HG02870 (cell line): ENCODE results near the gene MTFR1L.

Source experiments
- ATAC-seq: cut with Tn5 transposase; IDR thresholded peaks from one replicate; pipeline ENCODE4 v1.9.1; 2021; ENCODE audit warnings: mild to moderate bottlenecking, moderate library complexity; ENCODE audit not compliant: unreplicated experiment

Gene MTFR1L

GRCh38 chr1:25790472-25790871 lies 29.3 kb upstream of the MTFR1L start:
- no peak for ATAC-seq

- no peak for ATAC-seq
Observed at GRCh38 chr1:25792115-25792514, 27.6 kb upstream of the MTFR1L start.

DNA sequence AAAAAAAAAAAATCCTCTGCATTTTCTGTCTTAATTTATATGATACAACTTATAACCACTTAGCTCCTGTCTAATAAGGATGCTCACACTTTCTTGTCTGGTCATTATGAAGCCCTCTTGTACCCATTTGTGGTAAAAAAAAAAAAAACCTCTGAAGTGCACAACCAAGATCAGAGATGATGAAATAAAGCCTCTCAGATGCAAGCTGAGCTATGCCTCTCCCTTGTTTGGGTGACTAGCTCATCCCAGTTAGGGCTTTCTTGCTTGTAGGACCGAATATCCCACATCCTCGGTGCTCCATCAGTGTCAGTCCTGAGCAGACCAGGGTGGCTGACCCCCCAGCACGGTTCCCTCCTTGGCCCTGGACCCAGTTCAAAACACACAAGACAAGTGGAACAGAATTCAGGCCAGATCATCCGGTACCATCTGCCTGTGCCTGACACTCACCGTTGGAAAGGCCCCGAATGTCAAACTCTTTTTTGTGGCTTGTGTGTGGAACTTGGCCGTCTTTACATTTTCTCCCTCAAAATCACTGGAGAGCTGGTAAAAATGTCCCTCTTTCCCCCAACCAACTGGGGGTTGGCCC lies 26.1 kb upstream of the MTFR1L start:
- ATAC-seq: no peak

DNA sequence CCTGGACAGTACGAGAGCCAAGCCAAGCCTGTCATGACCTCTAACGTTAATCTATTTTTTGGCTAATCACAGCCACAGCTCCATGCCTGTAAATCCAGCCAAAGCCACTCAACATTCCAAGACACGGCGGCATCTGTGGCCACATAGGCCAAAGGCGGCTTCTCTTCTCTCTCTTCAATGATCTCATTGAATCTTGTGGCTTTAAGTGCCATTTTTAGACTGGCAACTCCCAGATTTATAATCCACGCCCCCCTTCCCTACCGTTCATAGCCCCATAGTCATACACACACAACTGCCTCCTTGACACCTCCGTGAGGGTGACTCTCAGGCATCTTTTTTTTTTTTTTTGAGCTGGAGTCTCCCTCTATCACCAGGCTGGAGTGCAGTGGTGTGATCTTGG lies 25.4 kb upstream of the MTFR1L start:
- no peak for ATAC-seq

GRCh38 chr1:25795211-25795610 lies 24.5 kb upstream of the MTFR1L start:
- no peak for ATAC-seq

DNA sequence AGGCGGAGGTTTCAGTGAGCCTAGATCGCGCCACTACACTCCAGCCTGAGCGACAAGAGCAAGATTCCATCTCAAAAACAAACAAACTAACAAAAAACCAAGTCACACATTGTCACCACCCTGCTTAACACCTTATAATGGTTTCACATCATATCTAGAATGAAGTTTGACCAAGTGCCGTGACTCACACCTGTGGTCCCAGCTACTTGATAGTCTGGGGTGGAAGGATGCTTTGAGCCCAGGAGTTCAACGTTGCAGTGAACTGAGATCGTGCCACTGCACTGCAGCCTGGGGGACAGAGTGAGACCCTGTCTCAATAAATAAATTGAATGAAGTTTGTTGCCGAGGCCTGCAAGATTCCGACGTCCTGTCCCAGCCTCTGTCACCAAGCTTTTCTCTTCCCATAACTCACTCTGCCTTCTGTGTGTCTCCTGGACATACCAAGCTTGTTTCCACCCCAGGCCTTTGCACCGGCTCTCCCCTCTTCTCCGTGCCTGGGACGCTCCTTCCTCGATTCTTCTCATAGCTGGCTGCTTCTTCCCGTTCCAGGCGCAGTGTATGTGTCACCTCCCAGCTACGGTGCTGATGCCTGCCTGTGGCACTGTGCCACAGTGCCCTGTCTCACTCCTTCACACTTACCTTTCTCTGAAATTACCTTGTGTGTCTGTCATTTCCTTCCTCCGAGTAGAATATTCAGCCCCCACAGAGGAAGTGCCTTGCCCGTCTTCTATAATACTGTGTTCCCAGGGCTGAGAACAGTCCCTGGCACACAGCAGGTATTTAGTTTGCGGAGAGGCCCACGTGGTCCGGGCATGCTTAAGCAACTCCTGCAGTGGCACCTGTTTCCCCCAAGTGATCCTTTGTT lies 23.6 kb upstream of the MTFR1L start:
- no peak for ATAC-seq

GRCh38 chr1:25796811-25797458 lies 22.8 kb upstream of the MTFR1L start:
- no peak for ATAC-seq

DNA sequence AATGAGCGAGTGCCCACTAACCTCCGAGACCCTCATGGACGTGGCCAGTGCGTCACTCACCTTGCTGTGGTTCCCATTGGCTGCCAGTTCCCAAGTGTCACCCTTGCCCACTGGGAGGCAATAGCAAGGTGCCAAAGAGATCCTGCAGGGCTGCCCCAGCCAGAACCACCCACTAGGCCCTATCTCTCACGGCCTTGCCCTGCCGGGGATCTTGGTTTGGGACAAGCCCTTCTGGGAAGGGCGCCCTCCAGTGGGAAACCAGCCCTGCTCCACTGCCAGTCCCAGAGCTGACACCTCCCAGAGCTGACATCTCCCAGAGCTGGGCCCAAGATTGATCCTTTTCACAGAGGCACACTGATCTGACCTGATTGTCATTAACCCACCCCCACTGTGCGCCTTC lies 21.8 kb upstream of the MTFR1L start:
- ATAC-seq: no peak

DNA sequence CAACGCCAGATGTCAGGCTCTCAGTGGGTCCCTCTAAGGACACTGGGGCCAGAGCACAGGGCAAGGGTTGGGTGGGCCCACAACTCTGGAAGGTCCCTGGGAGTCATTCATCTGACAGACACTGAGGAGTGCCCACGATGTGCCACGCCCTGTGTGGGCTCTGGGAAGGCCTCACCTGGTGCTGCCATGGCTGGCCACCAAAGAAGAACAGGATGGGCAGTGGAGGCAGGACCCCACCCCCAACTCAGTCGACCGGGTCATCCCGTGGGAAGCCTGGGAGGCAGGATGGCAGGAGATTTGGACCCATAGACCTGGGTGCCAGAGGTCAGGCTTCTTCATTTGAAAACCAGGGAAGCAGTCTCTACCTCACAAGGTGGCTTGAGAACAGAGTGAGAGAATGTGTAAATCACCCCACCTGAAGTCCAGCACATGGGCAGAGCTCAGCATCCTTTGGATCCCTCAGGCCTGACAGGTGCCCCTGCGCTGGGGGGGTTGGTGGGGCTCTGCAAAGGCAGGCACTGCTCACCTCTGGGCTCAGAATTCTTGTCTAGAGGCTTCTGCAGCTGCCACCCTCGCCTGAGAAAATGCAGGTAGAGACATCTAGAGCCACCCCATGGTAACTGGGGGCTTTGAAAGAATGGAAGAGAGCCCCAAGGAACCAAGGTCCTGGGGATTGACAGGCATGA lies 20.9 kb upstream of the MTFR1L start:
- no peak for ATAC-seq

DNA sequence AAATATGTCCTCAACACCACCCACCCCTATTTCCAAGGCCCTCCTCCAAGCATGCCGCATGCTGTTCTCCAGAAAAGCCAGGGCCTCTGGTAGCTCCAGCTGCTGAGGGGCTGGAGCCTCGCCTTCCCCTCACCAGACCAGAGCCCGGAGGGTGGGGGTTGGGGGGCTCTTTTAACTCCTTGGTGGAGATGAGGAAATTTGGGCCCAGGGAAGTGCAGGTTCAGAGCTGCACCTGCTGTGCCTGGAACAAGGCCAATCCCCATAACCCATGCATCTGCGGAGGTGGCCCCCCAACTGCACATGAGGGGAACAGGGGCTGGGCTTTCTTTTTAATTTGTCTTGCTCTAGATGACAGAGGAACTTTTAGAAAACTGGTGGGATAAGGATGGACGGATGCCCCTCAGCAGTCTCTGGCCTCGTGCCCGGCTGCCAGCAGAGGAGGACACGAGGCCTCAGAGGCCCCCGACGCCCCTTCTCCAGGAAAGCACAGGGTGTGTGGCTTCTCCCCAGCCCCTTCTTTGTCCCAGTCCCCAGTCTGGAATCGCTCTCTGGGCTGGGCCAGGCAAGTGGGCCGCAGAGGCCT lies 20.3 kb upstream of the MTFR1L start:
- no peak for ATAC-seq

DNA sequence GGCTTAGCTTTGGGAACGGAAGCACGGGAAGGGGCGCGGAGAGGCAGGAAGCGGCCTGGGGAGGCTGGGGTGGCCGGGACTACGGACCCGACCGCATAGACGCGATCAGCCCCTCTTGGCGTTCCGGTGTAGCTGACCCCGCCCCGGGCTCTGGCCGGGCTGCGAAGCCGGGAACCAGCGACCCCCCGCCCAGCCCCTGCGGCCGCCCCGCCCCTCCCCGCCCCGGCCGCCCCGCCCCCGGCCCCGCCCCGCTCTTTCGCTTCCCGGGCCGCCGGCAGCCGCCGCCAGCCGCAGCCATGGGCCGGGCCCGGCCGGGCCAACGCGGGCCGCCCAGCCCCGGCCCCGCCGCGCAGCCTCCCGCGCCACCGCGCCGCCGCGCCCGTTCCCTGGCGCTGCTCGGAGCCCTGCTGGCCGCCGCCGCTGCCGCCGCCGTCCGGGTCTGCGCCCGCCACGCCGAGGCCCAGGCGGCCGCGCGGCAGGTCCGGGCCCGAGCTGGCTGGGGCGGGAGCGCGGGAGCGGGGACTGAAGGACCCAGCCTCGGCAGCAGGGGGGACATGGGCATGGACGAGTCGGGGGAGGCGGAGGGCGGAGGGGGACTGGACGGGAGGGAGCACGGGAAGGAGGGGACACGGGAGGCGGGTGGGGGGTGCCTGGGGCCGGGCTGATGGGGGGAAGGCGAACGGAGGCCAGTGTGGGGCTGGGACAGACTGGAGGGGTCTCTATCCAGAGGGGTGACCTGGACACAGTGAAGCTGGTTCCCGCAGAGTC lies 19.6 kb upstream of the MTFR1L start, which contains the start of gene SELENON:
SELENON (plus strand) TSS at position 259 of the 768 bp plus-strand sequence; CDS start at position 297, 38 bp downstream.
- no peak for ATAC-seq

DNA sequence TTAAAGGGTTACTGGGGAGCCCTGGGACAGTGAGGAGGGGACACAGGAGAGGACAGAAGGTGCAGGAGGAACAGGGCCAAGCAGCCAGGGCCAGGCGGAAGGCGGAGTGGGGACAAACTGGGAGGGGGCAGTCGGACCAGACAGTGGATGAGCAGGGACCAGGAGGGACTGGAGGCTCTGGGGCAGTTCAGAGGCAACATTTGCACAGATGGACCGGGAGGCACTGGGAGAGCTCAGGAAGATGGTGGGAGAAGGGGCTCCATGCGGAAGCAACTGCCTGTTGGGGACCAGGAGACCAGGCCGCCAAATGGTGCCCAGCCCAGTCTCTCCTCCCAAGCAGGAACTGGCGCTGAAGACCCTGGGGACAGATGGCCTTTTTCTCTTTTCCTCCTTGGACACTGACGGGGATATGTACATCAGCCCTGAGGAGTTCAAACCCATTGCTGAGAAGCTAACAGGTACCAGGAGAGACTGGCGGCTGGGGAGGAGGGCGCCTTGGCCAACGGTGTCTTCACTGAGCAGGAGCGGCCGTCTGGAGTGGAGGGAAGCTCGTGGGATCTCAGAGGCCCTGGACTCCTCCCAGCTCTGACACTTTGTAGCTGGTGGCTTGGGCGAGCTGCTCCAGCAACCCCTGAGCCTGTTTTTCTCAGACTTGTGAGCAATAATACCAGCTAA lies 18.9 kb upstream of the MTFR1L start:
- ATAC-seq: no peak

GRCh38 chr1:25802915-25803314 lies 16.8 kb upstream of the MTFR1L start:
- no peak for ATAC-seq

DNA sequence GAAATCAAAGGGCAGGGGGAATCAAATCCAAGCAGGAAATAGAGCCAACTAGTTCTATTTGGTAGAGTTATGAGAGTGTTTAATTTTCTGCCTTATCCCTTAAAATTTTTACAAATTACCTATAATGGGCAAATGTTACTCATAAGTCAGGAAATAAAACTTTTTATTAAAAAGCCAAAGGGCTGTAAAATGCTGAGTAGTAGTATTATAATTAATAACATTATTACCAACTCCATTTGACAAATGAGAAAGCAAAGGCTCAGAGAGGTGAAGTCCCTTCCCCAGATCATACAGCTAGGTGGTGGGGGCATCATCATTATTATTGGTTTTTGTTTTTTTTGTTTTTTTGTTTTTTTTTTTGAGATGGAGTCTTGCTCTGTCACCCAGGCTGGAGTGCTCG lies 16.4 kb upstream of the MTFR1L start:
- ATAC-seq: no peak

DNA sequence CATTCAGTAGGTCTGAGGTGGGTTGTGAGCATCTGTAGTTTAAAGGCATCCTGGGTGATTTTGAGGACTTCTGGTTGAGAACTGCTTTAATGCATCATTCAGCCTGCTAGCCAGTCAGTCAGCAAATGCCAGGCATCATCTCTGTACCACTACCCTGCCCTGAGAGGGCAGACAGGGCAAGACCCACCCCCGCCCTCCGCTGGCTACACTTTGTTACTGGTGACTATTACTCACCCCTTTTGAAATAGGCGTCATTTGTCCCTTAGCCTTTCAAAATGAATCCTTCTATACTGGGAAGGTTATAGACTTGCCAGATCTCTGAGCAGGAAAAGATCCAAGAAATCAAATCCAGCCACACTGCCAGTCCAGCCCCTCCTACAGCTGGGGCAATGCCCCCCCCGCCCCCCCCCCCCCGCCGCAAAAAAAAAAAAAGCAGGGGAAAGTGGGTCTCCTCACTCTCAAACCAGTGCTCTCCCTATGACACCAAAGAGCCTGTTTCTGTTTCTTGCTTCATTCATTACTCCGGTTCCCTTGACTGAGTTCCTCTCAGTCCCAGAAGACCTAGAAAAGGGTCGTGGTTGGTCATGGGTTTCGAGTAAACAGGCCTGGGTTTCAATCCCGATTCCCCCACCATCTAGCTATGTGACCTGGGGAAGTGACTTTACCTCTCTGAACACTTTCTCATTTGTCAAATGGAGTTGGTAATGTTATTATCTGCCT lies 15.3 kb upstream of the MTFR1L start:
- ATAC-seq: no peak

DNA sequence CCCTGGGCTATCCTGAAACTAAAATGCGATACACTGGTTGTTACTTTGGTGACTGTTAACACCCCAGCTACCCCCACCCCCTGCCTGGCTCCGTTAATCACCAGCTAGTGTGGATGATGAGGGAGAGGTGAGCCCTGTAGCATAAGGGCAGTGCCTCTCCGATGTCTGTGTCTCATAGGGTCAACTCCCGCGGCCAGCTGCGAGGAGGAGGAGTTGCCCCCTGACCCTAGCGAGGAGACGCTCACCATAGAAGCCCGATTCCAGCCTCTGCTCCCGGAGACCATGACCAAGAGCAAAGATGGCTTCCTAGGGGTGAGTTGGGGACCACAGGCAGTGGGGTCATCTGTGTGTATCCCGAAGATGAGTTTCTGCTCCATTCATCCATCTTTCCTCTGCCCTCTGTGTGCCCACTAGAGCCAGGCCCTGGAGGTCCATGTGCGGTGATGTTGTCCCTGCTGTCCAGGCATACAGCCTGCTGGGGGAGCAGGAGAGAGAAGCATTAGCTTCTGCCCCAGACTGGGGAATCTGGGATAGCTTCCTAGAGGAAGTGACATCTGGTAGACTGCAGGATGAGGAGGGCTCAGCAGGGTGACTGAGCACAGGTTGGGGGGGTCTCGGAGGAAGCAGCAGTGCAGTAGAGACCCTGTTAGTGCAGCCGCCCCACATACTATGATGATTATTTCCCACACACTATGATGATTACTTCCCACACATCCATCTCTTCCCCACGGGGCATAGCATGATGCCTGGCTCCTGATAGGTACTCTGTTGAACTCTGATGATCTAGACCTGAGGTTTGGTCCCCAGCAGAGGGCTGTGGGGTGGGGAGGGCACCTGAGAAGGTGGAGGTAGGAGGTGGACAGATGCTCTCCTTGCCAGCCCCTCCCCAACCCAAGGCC lies 14.5 kb upstream of the MTFR1L start:
- ATAC-seq: no peak

DNA sequence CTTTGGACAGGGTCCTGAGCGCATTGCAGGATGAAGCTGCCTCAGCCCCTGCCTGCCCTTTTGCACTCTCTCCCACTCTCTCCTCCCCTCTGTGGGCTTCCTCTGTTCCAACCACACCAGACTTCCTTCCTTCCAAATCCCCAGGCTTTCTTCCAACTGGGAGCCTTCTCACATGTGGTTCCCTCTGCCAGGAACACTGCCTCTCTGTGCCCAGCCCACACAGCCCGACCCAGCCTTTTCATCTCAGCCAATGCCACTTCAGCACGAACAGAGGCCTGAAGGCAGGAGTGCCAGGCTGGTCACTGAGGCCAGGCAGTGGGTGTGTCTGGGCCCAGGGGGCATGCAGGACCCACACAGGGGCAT lies 13.9 kb upstream of the MTFR1L start:
- no peak for ATAC-seq

DNA sequence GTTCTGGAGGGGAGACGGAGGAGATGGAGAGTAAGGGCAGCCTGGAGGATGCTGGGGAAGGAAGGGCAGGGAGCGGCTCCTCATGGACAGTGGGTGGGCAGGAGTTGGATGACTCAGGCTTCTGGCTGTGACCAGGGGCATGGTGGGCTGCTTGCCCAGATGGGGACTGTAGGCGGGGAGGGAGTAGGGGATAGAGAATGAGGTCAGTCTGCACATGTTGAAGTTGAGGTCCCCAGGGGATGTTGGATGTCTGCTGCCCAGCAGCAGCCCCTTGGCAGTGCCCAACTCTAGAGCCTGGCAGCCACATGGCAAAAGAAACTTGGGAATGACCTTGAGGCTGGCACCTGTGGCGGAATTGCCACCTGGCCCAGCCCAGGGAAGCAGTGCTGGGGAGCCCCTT lies 13.3 kb upstream of the MTFR1L start:
- no peak for ATAC-seq
